AG04449 (cell line): ENCODE measurements around the gene INHBA.

Experiments
- CTCF ChIA-PET: fragments of 350-600 bp; formaldehyde crosslinking; extraction: SDS; loops from one replicate; lab custom pipeline; 2021; ENCODE audit warnings: antibody characterized with exemption; lab: Yijun Ruan, JAX
- POLR2A ChIA-PET: fragments of 400-600, 350-600 bp; formaldehyde crosslinking; extraction: SDS; loops from one replicate; lab custom pipeline; 2020; ENCODE audit warnings: antibody characterized with exemption, inconsistent platforms; lab: Yijun Ruan, JAX
- DNase-seq: peaks from one replicate; pipeline ENCODE4 v3.0.0-alpha.2; 2010; ENCODE audit warnings: low read depth, low spot score
- H3K4me3 ChIP-seq: 2 replicates; pipeline ENCODE4 v1.5.1; 2011; ENCODE audit warnings: low read depth, mild to moderate bottlenecking, control low read depth, low read length
- CTCF ChIP-seq: IDR thresholded peaks from one replicate; pipeline ENCODE4 v1.5.1; 2011; ENCODE audit warnings: mild to moderate bottlenecking, moderate library complexity, low read length, control low read depth, inconsistent platforms; ENCODE audit not compliant: insufficient read depth; ENCODE audit errors: missing control alignments

The INHBA gene

GRCh38 chr7:41648501-41648900 lies 54.4 kb downstream of the INHBA start:
- no peak for TF ChIP-seq CTCF
- CTCF ChIA-PET = no interaction called here
- POLR2A ChIA-PET = no interaction called here
- no peak overlapping the region for H3K4me3 ChIP-seq
- no peak for DNase-seq

GRCh38 chr7:41643616-41644015 lies 59.3 kb downstream of the INHBA start:
- no peak overlapping the region for H3K4me3 ChIP-seq
- no peak for TF ChIP-seq CTCF
- ChIA-PET CTCF (no interaction called here), POLR2A (no interaction called here)
- DNase-seq = no peak

GRCh38 chr7:41641665-41642014 lies 61.2 kb downstream of the INHBA start:
- CTCF ChIA-PET = no interaction called here
- DNase-seq = no peak
- no peak for TF ChIP-seq CTCF
- POLR2A ChIA-PET = no interaction called here
- no peak overlapping the region for H3K4me3 ChIP-seq

- TF ChIP-seq CTCF = no peak
- DNase-seq = no peak
- no peak overlapping the region for H3K4me3 ChIP-seq
- ChIA-PET CTCF (no interaction called here), POLR2A (no interaction called here)
Observed at GRCh38 chr7:41641011-41641664, 61.8 kb downstream of the INHBA start.

- no peak for TF ChIP-seq CTCF
- DNase-seq = no peak
- ChIA-PET POLR2A (no interaction called here), CTCF (no interaction called here)
- no peak overlapping the region for H3K4me3 ChIP-seq
Observed at GRCh38 chr7:41640487-41640886, 62.4 kb downstream of the INHBA start.

GRCh38 chr7:41637049-41637448 lies 65.8 kb downstream of the INHBA start:
- H3K4me3 ChIP-seq = no peak overlapping the region
- no peak for TF ChIP-seq CTCF
- no peak for DNase-seq
- CTCF ChIA-PET = interaction anchor here (1.1 kb wide), 1 partner anchor 8 kb away, joined by 3 read pairs; no protein-coding TSS in a partner anchor
- POLR2A ChIA-PET = interaction anchor here (1.1 kb wide), 1 partner anchor 57 kb away, joined by 4 read pairs; no protein-coding TSS in a partner anchor
